HG03196 (cell line): ENCODE data around the gene MYEF2.
A peak's percentile ranks its signal among the peaks of the same experiment; 100 is the strongest.

Source experiments
- ATAC-seq: cut with Tn5 transposase; IDR thresholded peaks from one replicate; pipeline ENCODE4 v1.9.1; 2021; ENCODE audit not compliant: unreplicated experiment

The MYEF2 gene

DNA sequence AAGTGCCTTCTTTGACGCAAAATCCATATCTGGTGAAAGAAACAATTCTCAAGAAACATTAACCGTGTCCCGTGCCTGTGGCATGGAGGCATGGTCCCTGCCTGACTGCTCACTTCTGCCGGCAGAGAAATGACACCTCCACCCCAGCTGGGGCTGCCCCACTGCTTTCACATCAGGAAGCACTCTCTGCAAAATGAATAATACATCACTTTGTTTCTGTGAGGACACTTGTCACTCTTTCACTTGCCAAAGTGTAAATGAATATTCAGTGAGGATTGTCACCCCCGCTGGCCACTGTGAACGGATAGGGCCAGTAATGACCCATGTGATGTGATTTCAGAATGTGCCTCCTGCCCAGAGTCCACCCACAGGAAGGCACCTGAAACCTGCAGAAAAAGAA is 88.4 kb downstream of the MYEF2 start:
- peak; percentile 54 for ATAC-seq

DNA sequence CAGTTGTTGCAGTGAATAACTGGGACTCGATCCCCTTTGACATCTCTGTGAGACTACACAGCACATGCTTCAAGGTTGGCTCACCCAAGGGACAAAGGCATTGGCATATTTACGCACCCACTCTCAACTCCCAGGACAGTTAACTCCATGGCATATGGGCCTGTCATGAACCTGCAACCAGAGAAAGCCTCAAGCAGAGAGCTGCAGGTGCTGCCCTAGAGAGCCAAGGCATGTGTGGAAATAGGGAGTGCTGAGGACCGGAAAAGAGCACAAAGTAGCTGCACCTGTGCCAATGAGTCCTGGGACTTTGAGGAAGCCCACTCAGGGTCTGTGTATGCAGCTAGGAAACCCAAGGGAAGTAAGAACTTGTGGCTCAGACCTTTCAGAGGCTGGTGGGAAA is 90.3 kb downstream of the MYEF2 start:
- no peak for ATAC-seq

DNA sequence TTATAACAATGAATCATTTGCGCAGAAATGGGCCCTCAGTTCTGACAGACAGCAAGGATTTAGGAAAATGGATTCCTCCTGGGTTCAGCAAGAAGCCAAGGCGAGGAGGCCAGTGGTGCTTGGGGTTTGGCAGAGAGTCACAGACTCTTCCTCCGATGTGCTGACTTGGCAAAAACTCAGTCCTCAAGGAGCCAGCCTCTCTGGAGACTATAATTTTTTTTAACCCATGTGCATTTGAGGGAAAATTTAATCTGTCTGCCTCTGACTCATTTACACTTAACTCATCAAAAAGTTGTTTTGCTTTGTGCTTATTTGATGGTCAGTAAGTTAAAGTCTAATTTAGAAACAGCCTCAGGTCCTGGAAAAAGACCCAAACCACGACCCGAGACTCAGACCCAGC is 91.5 kb downstream of the MYEF2 start:
- ATAC-seq: no peak

DNA sequence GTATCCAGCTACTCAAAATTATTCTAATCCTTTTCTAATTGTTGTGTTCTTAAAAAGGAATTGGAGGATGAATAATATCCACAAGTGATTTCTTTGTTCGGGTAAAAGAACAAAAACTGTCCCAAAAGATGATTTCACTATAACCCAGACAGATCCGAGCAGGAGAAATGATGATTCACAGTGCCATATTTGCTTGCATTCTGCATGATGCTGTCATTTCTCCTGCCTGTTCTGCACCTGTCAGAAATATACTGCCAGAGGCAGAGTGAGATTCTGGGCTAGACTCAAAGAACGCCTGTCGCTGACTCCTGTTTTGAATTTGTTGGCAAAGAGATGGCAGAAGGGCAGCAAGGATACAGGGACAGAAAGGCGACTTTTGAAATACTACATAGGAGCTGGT is 92.0 kb downstream of the MYEF2 start:
- ATAC-seq: no peak

DNA sequence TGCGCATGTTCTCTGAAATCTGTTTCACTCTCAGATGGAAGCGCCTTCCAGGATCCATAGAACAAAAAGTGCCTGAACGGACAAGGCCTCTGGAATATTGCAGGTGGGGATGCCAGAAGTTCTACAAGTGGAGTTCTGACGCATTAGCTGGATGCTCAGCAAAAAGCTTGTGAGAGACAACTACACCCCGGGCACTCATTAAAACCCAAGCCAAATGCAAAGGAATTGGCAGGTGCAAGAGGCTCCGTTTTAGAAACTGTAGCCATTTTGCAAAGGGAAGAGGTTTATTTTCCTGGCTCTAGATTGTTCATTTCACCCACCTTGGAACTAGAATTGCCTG is 92.5 kb downstream of the MYEF2 start:
- no peak for ATAC-seq

DNA sequence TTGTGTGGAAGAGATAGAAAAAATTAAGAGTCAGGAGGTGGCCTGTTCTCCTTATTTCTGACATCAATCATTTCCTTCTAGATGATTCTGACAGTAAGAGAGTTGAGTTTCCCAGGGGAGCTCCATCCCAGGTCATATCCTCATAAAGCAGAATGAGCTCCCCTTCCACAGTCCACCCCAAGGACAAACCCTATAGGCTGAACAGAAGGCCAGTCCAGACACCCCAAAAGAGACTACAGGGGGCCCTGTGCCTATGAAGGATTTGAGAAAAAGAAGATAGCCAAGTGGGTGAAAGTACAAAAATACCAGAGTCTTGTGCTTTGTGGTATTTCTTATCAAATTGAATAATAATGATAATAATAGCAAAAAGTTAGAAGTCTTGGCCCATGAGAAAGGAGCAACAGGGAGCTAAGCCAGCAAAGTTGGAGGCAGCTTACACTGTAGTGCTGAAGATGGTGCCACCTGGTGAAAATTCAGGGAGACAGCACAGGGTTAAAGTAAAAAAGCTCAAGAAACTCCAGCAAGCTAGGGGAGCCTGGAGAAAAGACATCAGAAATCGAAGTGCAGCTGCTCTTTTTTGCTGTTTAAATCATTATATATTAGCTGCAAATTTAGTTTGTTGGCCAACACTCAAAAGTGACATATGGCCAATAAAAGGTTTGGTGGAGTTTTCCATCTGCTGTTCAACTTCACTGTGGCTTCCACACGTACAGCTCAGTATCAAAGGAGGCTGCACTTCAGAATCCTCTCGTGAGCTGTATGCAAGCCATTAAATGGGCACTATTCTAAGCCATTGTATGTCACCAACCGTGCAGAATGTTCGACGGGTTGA is 93.1 kb downstream of the MYEF2 start:
- ATAC-seq: no peak
